Smooth muscle cell (in vitro differentiated cells): Measurements from ENCODE around the gene PTPRM. TPM values are rescaled to one million over a fixed set of nuclear protein-coding genes. Genes with fewer than 3 reads are reported as not detected.
A peak's percentile ranks its signal among the peaks of the same experiment; 100 is the strongest.

Source experiments
- DNase-seq: peaks from one replicate; lab custom pipeline; 2025; ENCODE audit not compliant: unreplicated experiment; lab: John Stamatoyannopoulos, UW
- H2AFZ ChIP-seq: fragments of 200-600 bp; sonication (generic); 2 replicates; pipeline ENCODE4 v1.6.0; 2016; ENCODE audit warnings: antibody characterized with exemption, low read depth, mild to moderate bottlenecking
- H3F3A ChIP-seq: fragments of 200-600 bp; sonication (generic); 2 replicates; pipeline ENCODE4 v1.6.0; 2017; ENCODE audit warnings: antibody characterized with exemption, low read depth
- H3K27ac ChIP-seq: fragments of 200-600 bp; sonication (generic); 2 replicates; pipeline ENCODE4 v1.5.1; 2016; ENCODE audit warnings: low read depth, mild to moderate bottlenecking
- H3K27me3 ChIP-seq: fragments of 200-600 bp; sonication (generic); 2 replicates; pipeline ENCODE4 v1.6.1; 2016; ENCODE audit warnings: low read depth, mild to moderate bottlenecking
- H3K36me3 ChIP-seq: fragments of 200-600 bp; sonication (generic); 2 replicates; pipeline ENCODE4 v1.5.1; 2016; ENCODE audit warnings: low read depth
- H3K4me1 ChIP-seq: fragments of 200-600 bp; sonication (generic); 2 replicates; pipeline ENCODE4 v1.5.1; 2016; ENCODE audit warnings: low read depth
- H3K4me2 ChIP-seq: fragments of 200-600 bp; sonication (generic); 2 replicates; pipeline ENCODE4 v1.6.0; 2016; ENCODE audit warnings: mild to moderate bottlenecking
- H3K4me3 ChIP-seq: fragments of 200-600 bp; sonication (generic); 2 replicates; pipeline ENCODE4 v1.5.1; 2016; ENCODE audit warnings: mild to moderate bottlenecking
- H3K79me2 ChIP-seq: fragments of 200-600 bp; sonication (generic); 2 replicates; pipeline ENCODE4 v1.6.0; 2016; ENCODE audit warnings: low read depth, mild to moderate bottlenecking
- H3K9ac ChIP-seq: fragments of 200-600 bp; sonication (generic); 2 replicates; pipeline ENCODE4 v1.6.0; 2016; ENCODE audit warnings: low read depth
- H3K9me3 ChIP-seq: fragments of 200-600 bp; sonication (generic); replicated peaks from 2 replicates; pipeline ENCODE4 v1.5.1; 2016; ENCODE audit warnings: low read depth
- H4K20me1 ChIP-seq: fragments of 200-600 bp; sonication (generic); 2 replicates; pipeline ENCODE4 v1.6.0; 2016; ENCODE audit warnings: low read depth
- CTCF ChIP-seq: fragments of 200-600 bp; sonication (generic); IDR thresholded peaks from 2 replicates; pipeline ENCODE4 v1.5.1; 2017; ENCODE audit warnings: borderline replicate concordance, mild to moderate bottlenecking, antibody characterized with exemption; ENCODE audit not compliant: insufficient read depth, poor library complexity, severe bottlenecking
- WGBS: methylation state at CpG from one replicate; pipeline ENCODE4 v1.1.7; 2016; ENCODE audit warnings: low lambda C conversion rate; 5-methylcytosine and 5-hydroxymethylcytosine counted together
- polyA plus RNA-seq: library from polyadenylated mRNA; unstranded; fragments of >200 nt; fragmentation: Nextera tagmentation; extraction: Ambion mirVana; gene quantifications from 2 replicates; pipeline ENCODE4 v1.2.1, GENCODE V29; 2016
- total RNA-seq: library from RNA; depleted of rRNA; stranded (reverse); fragments of >200 nt; gene quantifications from 2 replicates; pipeline ENCODE4 v1.2.3, GENCODE V29; 2014

Gene PTPRM
- total and polyA plus RNA-seq, 2 experiments from 2014 or later: 57.5 to 115 TPM

- H3K4me3 ChIP-seq: no peak overlapping the region
- H2AFZ ChIP-seq: no peak overlapping the region
- 93% methylated on average over 6 of the region's 6 CpGs for WGBS
- H3K27me3 ChIP-seq: no peaks in the 10 kb centered on the region
- no peak overlapping the region for H3K27ac ChIP-seq
- H3K36me3 ChIP-seq: no peaks in the 10 kb centered on the region
- H3K79me2 ChIP-seq: peaks cover 78% of the 10 kb centered on the region
- no peaks in the 10 kb centered on the region for H3K9me3 ChIP-seq
- H3K9ac ChIP-seq: no peak overlapping the region
- no peak for DNase-seq
- TF ChIP-seq CTCF: no peak
- H3K4me2 ChIP-seq: no peak overlapping the region
- peaks cover under 1% of the 10 kb centered on the region for H3F3A ChIP-seq
- H3K4me1 ChIP-seq: peaks cover 18% of the 10 kb centered on the region
- peaks cover 48% of the 10 kb centered on the region for H4K20me1 ChIP-seq
Observed at GRCh38 chr18:7624697-7625096, 57.6 kb downstream of the PTPRM start.

GRCh38 chr18:7626175-7626921 lies 59.2 kb downstream of the PTPRM start:
- peaks cover 78% of the 10 kb centered on the region for H3K79me2 ChIP-seq
- H3K9ac ChIP-seq: no peak overlapping the region
- H3K4me2 ChIP-seq: no peak overlapping the region
- 82% methylated on average over 4 of the region's 4 CpGs for WGBS
- no peaks in the 10 kb centered on the region for H3K36me3 ChIP-seq
- no peak overlapping the region for H3K4me3 ChIP-seq
- no peak overlapping the region for H2AFZ ChIP-seq
- no peaks in the 10 kb centered on the region for H3F3A ChIP-seq
- H3K27ac ChIP-seq: no peak overlapping the region
- peaks cover 42% of the 10 kb centered on the region for H4K20me1 ChIP-seq
- no peaks in the 10 kb centered on the region for H3K27me3 ChIP-seq
- DNase-seq: no peak
- TF ChIP-seq CTCF: no peak
- H3K9me3 ChIP-seq: no peaks in the 10 kb centered on the region
- peaks cover 8% of the 10 kb centered on the region for H3K4me1 ChIP-seq

DNA sequence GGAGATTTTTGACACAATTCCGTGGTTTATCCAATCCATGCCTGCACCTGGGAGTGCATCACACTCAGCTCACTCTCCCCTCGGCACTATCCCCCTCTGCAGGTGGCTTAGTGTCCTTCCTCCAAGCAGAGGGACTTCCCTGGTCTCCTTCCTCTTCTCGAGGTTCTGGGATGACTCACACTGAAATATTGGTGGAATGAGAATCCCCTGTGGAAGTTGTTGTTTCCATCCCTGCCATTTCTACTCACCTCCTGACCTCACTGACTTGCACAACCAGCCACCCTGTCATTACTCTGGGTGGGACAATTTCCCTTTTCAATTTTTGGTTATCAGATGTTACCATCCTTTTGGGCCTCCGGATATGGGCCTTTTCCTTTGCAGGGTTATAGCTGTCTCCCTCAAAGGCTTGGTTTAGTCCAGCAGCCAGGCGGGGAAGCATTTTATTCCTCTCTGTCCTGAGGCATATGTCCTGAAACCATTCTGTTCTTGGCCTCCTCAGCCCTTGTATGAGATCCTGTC lies 59.9 kb downstream of the PTPRM start:
- peak overlapping the region; percentile 14 for H3K4me2 ChIP-seq
- DNase-seq: no peak

More for the DNA sequence above, 59.9 kb downstream of the PTPRM start:
- Histone ChIP-seq H3K27me3 (no peaks in the 10 kb centered on the region), H3K4me1 (peaks cover 8% of the 10 kb centered on the region), H3K79me2 (peaks cover 72% of the 10 kb centered on the region), H2AFZ (no peak overlapping the region), H3K4me3 (no peak overlapping the region), H3K27ac (no peak overlapping the region), H3K36me3 (no peaks in the 10 kb centered on the region), H3F3A (no peaks in the 10 kb centered on the region), H3K9ac (no peak overlapping the region), H3K9me3 (no peaks in the 10 kb centered on the region), H4K20me1 (peaks cover 36% of the 10 kb centered on the region)
- 44% methylated on average over 5 of the region's 5 CpGs for WGBS
- no peak for TF ChIP-seq CTCF
